ENCODE results near the gene SENP5. TPM values are rescaled to one million over a fixed set of nuclear protein-coding genes. Genes with fewer than 3 reads are reported as not detected.

Gene SENP5
- total and polyA plus RNA-seq, 9 of the 15 experiments (the other 6 are each of a cell fraction or from before 2014, with no cell fraction given), result 18.3 to 59.7 (median 35.8) TPM

DNA sequence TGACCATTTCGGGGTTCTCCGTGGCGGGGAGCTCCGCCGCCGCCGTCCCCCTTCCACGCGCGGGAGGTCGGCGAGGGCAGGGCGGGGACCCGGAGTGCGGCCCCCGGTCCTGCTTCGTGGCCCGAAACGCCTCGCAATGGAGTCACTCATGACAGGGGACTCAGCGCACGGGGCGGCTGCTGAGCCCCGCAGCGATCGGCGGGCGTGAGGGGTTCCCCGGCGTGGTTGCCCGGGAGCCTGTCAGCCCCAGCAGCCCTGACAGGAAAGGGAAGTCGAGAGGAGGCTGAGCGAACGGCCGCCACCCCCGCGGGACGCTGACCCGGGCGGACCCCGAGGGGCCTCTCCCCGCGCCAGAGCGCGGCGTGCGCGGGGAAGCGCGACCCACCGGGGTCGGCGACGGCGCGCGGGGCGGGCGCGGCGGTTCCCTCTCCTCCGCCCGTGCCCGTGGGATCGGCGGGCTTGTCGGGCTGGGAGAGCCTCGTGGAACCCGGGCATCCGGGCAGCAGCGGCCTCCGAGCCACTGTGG lies 101.5 kb downstream of the SENP5 start (continued):
- TF ChIP-seq, protein P1, sequence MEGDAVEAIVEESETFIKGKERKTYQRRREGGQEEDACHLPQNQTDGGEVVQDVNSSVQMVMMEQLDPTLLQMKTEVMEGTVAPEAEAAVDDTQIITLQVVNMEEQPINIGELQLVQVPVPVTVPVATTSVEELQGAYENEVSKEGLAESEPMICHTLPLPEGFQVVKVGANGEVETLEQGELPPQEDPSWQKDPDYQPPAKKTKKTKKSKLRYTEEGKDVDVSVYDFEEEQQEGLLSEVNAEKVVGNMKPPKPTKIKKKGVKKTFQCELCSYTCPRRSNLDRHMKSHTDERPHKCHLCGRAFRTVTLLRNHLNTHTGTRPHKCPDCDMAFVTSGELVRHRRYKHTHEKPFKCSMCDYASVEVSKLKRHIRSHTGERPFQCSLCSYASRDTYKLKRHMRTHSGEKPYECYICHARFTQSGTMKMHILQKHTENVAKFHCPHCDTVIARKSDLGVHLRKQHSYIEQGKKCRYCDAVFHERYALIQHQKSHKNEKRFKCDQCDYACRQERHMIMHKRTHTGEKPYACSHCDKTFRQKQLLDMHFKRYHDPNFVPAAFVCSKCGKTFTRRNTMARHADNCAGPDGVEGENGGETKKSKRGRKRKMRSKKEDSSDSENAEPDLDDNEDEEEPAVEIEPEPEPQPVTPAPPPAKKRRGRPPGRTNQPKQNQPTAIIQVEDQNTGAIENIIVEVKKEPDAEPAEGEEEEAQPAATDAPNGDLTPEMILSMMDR (IDR thresholded peaks at IDR 0.05 in 2 of 3, conservative IDR thresholded peaks at IDR 0.05 in 1 of 3; ENCODE audit: insufficient read depth in 2 of 3, low read depth in 1 of 3, low read length in 3 of 3), result no peak
- TF ChIP-seq ZNF133 (CRISPR knock-in tag; IDR thresholded peaks at IDR 0.05), result 0 out of 2 replicates have a peak, but pooled peaks have one; percentile 82
- TF ChIP-seq LARP7 (IDR thresholded peaks at IDR 0.05), result no peak
- TF ChIP-seq, protein P2, sequence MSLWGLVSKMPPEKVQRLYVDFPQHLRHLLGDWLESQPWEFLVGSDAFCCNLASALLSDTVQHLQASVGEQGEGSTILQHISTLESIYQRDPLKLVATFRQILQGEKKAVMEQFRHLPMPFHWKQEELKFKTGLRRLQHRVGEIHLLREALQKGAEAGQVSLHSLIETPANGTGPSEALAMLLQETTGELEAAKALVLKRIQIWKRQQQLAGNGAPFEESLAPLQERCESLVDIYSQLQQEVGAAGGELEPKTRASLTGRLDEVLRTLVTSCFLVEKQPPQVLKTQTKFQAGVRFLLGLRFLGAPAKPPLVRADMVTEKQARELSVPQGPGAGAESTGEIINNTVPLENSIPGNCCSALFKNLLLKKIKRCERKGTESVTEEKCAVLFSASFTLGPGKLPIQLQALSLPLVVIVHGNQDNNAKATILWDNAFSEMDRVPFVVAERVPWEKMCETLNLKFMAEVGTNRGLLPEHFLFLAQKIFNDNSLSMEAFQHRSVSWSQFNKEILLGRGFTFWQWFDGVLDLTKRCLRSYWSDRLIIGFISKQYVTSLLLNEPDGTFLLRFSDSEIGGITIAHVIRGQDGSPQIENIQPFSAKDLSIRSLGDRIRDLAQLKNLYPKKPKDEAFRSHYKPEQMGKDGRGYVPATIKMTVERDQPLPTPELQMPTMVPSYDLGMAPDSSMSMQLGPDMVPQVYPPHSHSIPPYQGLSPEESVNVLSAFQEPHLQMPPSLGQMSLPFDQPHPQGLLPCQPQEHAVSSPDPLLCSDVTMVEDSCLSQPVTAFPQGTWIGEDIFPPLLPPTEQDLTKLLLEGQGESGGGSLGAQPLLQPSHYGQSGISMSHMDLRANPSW (CRISPR knock-in tag; IDR thresholded peaks at IDR 0.05), result no peak
- no peak for TF ChIP-seq NFE2L1 (tag; IDR thresholded peaks at IDR 0.05; ENCODE audit: borderline replicate concordance, low read depth)
- no peak for TF ChIP-seq SMAD1 (IDR thresholded peaks at IDR 0.05; ENCODE audit: low read depth, low read length, partially characterized antibody)
- TF ChIP-seq, protein P3, sequence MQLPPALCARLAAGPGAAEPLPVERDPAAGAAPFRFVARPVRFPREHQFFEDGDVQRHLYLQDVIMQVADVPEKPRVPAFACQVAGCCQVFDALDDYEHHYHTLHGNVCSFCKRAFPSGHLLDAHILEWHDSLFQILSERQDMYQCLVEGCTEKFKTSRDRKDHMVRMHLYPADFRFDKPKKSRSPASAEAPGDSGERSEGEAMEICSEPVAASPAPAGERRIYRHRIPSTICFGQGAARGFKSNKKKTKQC (CRISPR knock-in tag; IDR thresholded peaks at IDR 0.05), result no peak
- TF ChIP-seq ATF7 (IDR thresholded peaks at IDR 0.05), result no peak
- TF ChIP-seq MCM7 (IDR thresholded peaks at IDR 0.05), result no peak
- TF ChIP-seq, protein P4, sequence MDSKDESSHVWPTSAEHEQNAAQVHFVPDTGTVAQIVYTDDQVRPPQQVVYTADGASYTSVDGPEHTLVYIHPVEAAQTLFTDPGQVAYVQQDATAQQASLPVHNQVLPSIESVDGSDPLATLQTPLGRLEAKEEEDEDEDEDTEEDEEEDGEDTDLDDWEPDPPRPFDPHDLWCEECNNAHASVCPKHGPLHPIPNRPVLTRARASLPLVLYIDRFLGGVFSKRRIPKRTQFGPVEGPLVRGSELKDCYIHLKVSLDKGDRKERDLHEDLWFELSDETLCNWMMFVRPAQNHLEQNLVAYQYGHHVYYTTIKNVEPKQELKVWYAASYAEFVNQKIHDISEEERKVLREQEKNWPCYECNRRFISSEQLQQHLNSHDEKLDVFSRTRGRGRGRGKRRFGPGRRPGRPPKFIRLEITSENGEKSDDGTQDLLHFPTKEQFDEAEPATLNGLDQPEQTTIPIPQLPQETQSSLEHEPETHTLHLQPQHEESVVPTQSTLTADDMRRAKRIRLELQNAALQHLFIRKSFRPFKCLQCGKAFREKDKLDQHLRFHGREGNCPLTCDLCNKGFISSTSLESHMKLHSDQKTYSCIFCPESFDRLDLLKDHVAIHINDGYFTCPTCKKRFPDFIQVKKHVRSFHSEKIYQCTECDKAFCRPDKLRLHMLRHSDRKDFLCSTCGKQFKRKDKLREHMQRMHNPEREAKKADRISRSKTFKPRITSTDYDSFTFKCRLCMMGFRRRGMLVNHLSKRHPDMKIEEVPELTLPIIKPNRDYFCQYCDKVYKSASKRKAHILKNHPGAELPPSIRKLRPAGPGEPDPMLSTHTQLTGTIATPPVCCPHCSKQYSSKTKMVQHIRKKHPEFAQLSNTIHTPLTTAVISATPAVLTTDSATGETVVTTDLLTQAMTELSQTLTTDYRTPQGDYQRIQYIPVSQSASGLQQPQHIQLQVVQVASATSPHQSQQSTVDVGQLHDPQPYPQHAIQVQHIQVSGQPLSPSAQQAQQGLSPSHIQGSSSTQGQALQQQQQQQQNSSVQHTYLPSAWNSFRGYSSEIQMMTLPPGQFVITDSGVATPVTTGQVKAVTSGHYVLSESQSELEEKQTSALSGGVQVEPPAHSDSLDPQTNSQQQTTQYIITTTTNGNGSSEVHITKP (IDR thresholded peaks at IDR 0.05; ENCODE audit: partially characterized antibody), result no peak
- no peak for TF ChIP-seq KLF16 (IDR thresholded peaks at IDR 0.05)
- TF ChIP-seq ZNF76 (CRISPR knock-in tag; IDR thresholded peaks at IDR 0.05; ENCODE audit: borderline replicate concordance), result peak; percentile 85
- peak; percentile 76; the same call in 1 of the 2 replicates for TF ChIP-seq ZNF165 (CRISPR knock-in tag; IDR thresholded peaks at IDR 0.05; ENCODE audit: borderline replicate concordance)
- peak; percentile 62; the same call in 1 of the 2 replicates for TF ChIP-seq SPI1 (IDR thresholded peaks at IDR 0.05; ENCODE audit: borderline replicate concordance, low read depth, low read length)
- TF ChIP-seq, protein P5, sequence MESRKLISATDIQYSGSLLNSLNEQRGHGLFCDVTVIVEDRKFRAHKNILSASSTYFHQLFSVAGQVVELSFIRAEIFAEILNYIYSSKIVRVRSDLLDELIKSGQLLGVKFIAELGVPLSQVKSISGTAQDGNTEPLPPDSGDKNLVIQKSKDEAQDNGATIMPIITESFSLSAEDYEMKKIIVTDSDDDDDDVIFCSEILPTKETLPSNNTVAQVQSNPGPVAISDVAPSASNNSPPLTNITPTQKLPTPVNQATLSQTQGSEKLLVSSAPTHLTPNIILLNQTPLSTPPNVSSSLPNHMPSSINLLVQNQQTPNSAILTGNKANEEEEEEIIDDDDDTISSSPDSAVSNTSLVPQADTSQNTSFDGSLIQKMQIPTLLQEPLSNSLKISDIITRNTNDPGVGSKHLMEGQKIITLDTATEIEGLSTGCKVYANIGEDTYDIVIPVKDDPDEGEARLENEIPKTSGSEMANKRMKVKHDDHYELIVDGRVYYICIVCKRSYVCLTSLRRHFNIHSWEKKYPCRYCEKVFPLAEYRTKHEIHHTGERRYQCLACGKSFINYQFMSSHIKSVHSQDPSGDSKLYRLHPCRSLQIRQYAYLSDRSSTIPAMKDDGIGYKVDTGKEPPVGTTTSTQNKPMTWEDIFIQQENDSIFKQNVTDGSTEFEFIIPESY (CRISPR knock-in tag; IDR thresholded peaks at IDR 0.05), result no peak
- TF ChIP-seq SP2 (IDR thresholded peaks at IDR 0.05; ENCODE audit: extremely low read depth, low read depth, low read length, poor library complexity, severe bottlenecking), result no peak

All from K562 (cell line).